Measurements from ENCODE around the gene C11orf24.
"Not testable (repeated sequence)": the region's sequence is repeated elsewhere in the genome, so short reads cannot be mapped to it uniquely, and the experiment has no call there.

C11orf24 gene

DNA sequence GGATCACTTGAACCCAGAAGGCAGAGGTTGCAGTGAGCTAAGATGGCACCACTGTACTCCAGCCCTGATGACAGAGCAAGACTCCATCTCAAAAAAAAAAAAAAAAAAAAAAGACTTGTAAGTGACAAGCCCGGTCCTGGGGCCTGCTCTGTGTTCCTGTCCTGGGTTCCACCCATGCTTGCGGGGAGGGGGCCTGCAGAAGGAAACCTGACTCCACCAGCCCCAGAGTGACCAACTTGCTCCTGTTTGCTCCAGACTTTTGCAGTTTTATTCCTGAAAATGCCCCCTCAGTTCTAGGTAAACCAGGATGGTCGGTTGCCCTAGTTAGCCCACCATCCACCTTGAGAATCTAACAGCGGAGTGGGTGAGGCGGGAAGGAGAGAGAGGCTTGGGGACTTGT is 30.5 kb upstream of the C11orf24 start:
- ATAC-seq = no peak
- TF ChIP-seq, protein P1, sequence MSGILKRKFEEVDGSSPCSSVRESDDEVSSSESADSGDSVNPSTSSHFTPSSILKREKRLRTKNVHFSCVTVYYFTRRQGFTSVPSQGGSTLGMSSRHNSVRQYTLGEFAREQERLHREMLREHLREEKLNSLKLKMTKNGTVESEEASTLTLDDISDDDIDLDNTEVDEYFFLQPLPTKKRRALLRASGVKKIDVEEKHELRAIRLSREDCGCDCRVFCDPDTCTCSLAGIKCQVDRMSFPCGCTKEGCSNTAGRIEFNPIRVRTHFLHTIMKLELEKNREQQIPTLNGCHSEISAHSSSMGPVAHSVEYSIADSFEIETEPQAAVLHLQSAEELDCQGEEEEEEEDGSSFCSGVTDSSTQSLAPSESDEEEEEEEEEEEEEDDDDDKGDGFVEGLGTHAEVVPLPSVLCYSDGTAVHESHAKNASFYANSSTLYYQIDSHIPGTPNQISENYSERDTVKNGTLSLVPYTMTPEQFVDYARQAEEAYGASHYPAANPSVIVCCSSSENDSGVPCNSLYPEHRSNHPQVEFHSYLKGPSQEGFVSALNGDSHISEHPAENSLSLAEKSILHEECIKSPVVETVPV (CRISPR knock-in tag; IDR thresholded peaks at IDR 0.05) = no peak
- no peak for TF ChIP-seq TCF4 (CRISPR knock-in tag; IDR thresholded peaks at IDR 0.05; ENCODE audit: borderline replicate concordance)

- no peak for ATAC-seq
- TF ChIP-seq ZFP30 (CRISPR knock-in tag; IDR thresholded peaks at IDR 0.05) (no peak), ZNF70 (CRISPR knock-in tag; IDR thresholded peaks at IDR 0.05) (no peak), GLIS3 (CRISPR knock-in tag; IDR thresholded peaks at IDR 0.05) (no peak), ISL1 (CRISPR knock-in tag; IDR thresholded peaks at IDR 0.05) (no peak), TCF4 (CRISPR knock-in tag; IDR thresholded peaks at IDR 0.05; ENCODE audit: borderline replicate concordance) (no peak), ZFP3 (CRISPR knock-in tag; IDR thresholded peaks at IDR 0.05) (no peak), PPARA (CRISPR knock-in tag; IDR thresholded peaks at IDR 0.05; ENCODE audit: borderline replicate concordance) (no peak)
These were observed 28.5 kb upstream of the C11orf24 start for GRCh38 chr11:68300076-68300830.

- ATAC-seq = not testable (repeated sequence)
These were observed 27.7 kb upstream of the C11orf24 start for GRCh38 chr11:68299517-68299879.

DNA sequence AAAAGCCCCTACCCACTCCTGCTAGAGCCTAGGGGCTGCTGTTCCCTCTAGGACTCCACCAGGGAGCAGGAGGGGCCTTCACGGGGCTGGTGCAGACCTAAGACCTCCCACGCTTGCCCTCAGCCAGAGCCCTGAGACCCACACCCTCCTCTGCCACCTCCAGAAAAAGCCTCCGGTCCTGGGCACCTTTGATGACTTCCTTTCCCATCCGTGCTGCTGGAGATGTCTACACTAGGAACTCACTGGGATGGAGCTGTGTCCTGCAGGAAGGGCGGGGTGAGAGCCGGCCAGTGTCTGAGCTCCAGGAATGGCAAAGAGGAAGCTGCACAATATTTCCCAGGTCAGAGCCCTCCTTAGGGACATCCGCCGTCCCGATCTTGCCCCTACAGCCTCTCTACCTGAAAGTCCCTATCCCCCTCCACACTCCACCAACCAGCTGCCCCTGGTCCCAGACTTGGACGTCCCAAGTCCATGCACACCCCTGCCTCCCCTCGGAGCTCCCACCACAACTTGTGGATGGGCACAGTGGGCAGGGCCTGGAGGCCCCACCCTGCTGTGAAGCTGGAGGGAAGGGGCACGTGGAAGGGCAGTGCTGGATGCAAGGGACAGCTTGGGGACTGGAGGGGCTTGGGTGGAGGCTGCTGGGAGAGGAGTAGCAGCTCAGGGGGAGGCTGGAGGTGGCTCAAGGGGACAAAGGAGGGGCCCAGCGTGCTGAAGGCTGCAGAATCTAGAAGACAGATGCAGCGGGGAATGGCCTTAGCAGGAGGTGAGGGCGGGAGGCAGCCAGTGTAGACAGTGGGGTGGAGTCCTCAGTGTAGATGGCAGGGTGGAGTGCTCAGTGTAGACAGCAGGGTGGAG is 27.1 kb upstream of the C11orf24 start:
- ATAC-seq = no peak
- TF ChIP-seq GLIS3 (CRISPR knock-in tag; IDR thresholded peaks at IDR 0.05) (no peak), ZNF565 (CRISPR knock-in tag; conservative IDR thresholded peaks at IDR 0.05; ENCODE audit: low read depth) (no peak), OSR1 (CRISPR knock-in tag; IDR thresholded peaks at IDR 0.05) (no peak), ZNF70 (CRISPR knock-in tag; IDR thresholded peaks at IDR 0.05) (no peak), ZNF8 (CRISPR knock-in tag; IDR thresholded peaks at IDR 0.05) (no peak), TOX (CRISPR knock-in tag; IDR thresholded peaks at IDR 0.05; ENCODE audit: borderline replicate concordance) (no peak), RARB (CRISPR knock-in tag; IDR thresholded peaks at IDR 0.05) (no peak), ISL1 (CRISPR knock-in tag; IDR thresholded peaks at IDR 0.05) (no peak)
- TF ChIP-seq, protein P2, sequence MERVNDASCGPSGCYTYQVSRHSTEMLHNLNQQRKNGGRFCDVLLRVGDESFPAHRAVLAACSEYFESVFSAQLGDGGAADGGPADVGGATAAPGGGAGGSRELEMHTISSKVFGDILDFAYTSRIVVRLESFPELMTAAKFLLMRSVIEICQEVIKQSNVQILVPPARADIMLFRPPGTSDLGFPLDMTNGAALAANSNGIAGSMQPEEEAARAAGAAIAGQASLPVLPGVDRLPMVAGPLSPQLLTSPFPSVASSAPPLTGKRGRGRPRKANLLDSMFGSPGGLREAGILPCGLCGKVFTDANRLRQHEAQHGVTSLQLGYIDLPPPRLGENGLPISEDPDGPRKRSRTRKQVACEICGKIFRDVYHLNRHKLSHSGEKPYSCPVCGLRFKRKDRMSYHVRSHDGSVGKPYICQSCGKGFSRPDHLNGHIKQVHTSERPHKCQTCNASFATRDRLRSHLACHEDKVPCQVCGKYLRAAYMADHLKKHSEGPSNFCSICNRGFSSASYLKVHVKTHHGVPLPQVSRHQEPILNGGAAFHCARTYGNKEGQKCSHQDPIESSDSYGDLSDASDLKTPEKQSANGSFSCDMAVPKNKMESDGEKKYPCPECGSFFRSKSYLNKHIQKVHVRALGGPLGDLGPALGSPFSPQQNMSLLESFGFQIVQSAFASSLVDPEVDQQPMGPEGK (CRISPR knock-in tag; IDR thresholded peaks at IDR 0.05; ENCODE audit: borderline replicate concordance) = no peak
- TF ChIP-seq, protein P3, sequence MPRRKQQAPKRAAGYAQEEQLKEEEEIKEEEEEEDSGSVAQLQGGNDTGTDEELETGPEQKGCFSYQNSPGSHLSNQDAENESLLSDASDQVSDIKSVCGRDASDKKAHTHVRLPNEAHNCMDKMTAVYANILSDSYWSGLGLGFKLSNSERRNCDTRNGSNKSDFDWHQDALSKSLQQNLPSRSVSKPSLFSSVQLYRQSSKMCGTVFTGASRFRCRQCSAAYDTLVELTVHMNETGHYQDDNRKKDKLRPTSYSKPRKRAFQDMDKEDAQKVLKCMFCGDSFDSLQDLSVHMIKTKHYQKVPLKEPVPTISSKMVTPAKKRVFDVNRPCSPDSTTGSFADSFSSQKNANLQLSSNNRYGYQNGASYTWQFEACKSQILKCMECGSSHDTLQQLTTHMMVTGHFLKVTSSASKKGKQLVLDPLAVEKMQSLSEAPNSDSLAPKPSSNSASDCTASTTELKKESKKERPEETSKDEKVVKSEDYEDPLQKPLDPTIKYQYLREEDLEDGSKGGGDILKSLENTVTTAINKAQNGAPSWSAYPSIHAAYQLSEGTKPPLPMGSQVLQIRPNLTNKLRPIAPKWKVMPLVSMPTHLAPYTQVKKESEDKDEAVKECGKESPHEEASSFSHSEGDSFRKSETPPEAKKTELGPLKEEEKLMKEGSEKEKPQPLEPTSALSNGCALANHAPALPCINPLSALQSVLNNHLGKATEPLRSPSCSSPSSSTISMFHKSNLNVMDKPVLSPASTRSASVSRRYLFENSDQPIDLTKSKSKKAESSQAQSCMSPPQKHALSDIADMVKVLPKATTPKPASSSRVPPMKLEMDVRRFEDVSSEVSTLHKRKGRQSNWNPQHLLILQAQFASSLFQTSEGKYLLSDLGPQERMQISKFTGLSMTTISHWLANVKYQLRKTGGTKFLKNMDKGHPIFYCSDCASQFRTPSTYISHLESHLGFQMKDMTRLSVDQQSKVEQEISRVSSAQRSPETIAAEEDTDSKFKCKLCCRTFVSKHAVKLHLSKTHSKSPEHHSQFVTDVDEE (CRISPR knock-in tag; IDR thresholded peaks at IDR 0.05) = no peak
- TF ChIP-seq, protein P1 (CRISPR knock-in tag; IDR thresholded peaks at IDR 0.05) = no peak

Measured in SK-N-SH treated with all-trans-retinoic acid at 6 μM for 48 hours (cell line).